Mesenteric fat pad (tissue), 1 donor: ENCODE measurements around the gene INS. TPM values are rescaled to one million over a fixed set of nuclear protein-coding genes. Genes with fewer than 3 reads are reported as not detected.

Source experiments
- DNase-seq: peaks from one replicate; pipeline ENCODE4 v3.0.0-alpha.2; 2020; ENCODE audit warnings: low spot score
- microRNA-seq: library from miRNA; unstranded; fragments of <30 nt; microRNA quantifications from one replicate; pipeline ENCODE4 v1.2.0, GENCODE V29; 2020; ENCODE audit warnings: borderline number of aligned reads
- total RNA-seq: library from RNA; stranded (reverse); fragmentation: NEBNext Ultra II Directional; extraction: Animal tissue kit (Norgen Biotek cat#: 25700); gene quantifications from one replicate; pipeline ENCODE4 v1.2.1, GENCODE V29; 2021
- donor health status: DM: yes; HTN: yes; CAD: no.

The INS gene
- total RNA-seq, 1 donor from 2014 or later = 0.74 TPM

GRCh38 chr11:2121227-2122130 lies 39.5 kb downstream of the INS start:
- DNase-seq = no peak

DNA sequence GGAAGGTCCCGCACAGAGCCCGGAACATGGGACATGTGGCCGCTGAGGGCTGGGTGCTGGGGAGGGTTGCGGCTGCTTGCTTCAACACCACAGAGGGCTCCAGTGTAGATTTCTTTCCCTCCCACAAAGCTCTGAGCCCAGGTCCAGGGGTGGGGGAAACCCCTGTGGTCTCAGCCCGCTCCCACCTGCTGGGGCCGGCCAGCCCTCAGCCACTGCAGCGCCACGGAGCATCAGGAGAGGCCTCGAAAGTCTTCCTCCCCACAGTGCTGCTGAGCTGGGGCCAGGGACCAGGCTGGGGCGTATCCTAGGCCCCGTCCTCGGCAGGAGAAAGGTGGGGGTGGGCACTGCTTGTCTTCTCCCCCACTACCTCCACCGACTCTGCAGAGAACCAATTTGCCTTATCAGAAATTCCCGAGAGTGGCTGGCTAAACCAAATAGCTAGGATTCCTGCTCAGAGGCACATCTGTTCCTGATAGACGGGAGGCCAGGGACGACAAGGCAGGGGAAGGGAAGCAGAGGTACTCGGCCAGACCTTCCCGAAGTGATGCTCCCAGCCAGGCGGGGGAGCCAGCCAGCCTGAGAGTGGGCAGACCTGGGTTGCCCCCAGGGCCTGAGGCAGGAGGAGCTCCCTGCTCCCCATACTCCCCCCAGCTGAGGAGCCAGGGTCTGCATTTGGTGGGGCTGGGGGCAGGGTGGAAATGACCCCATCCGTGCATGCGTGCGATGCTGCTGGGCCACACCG lies 40.5 kb downstream of the INS start:
- no peak for DNase-seq

DNA sequence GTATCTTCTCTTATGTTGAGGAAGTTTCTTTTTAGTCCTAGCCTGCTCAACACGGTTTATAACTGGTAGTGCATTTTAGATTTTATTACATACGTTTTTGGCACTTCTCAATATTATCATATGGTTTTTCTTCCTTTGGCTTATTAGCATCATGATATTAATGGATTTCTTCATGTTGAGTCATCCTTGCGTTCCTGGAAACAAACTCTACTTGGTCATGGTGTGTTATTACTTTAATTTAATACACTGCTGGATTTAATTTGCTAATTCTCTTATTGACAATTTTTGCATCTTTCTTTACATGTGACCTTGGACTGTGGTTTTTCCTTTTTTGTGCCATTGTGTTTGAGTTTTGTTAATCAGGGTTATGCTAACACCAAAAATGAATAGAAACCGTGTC lies 42.3 kb downstream of the INS start:
- DNase-seq = no peak

- DNase-seq = no peak
These were observed 44.3 kb downstream of the INS start for GRCh38 chr11:2116680-2117079.

GRCh38 chr11:2115308-2115707 lies 45.7 kb downstream of the INS start:
- no peak for DNase-seq

- no peak for DNase-seq
These were observed 46.4 kb downstream of the INS start for GRCh38 chr11:2114430-2115241.

GRCh38 chr11:2113776-2114175 lies 47.2 kb downstream of the INS start:
- no peak for DNase-seq

DNA sequence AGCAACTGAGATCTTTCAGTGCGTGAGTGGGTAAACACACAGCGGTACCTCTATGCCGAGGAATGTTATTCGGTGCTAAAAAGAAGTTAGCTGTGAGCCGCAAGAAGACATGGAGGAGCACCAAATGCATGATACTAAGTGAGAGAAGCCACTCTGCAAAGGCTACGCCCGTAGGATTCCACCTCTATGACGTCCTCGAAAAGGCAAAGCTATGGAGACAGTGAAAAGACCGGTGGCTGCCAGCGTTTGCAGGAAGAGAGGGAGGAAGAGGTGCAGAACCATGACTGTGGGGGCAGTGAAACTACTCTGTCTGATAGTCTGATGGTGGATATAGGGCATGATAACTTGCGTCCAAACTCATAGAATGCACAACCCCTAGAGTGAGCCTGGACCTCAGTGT lies 50.5 kb downstream of the INS start:
- DNase-seq = no peak

Small RNAs within 50 kb of the gene (microRNA-seq; reads per million reads assigned to microRNA genes)
- gene MIR4686 (not detected), gene MIR483 (203 reads per million, percentile 58 among the genes with 10 or more reads in this experiment)

Other genes starting within 250 kb of the INS start
- gene TNNT3, start 241.5 kb downstream of the INS start, total RNA-seq = 22.9 TPM
- 26.0 TPM for gene MRPL23, start 213.9 kb downstream of the INS start, total RNA-seq
- gene H19, start 163.4 kb downstream of the INS start, total RNA-seq = 292 TPM
- gene IGF2, start 21.8 kb downstream of the INS start, total RNA-seq = 148 TPM
- not detected for gene TH, start 10.6 kb upstream of the INS start, total RNA-seq
- gene ASCL2, start 109.4 kb upstream of the INS start, total RNA-seq = 0.64 TPM
- 1.0 TPM for gene C11orf21, start 140.7 kb upstream of the INS start, total RNA-seq
- gene TSPAN32, start 140.8 kb upstream of the INS start, total RNA-seq = 1.3 TPM
- 723 TPM for gene CD81, start 216.1 kb upstream of the INS start, total RNA-seq
- gene TSSC4, start 239.5 kb upstream of the INS start, total RNA-seq = 55.2 TPM